Muscle layer of colon (tissue), 2 donors: Measurements from ENCODE around the gene SPEF2.
"Not testable (repeated sequence)": the region's sequence is repeated elsewhere in the genome, so short reads cannot be mapped to it uniquely, and the experiment has no call there.

Experiments used
- H3K27ac ChIP-seq: one replicate; pipeline ENCODE4 v1.7.0; 2013; ENCODE audit warnings: low read depth, mild to moderate bottlenecking, low read length, moderate library complexity
- H3K27me3 ChIP-seq, 2 donors: one replicate each; pipeline ENCODE4 v1.7.0; 2013; ENCODE audit warnings: low read length in 2 of 2, mild to moderate bottlenecking in 2 of 2; ENCODE audit not compliant: insufficient read depth in 2 of 2, control insufficient read depth in 1 of 2
- H3K36me3 ChIP-seq: one replicate; pipeline ENCODE4 v1.7.0; 2013; ENCODE audit warnings: mild to moderate bottlenecking, low read length; ENCODE audit not compliant: insufficient read depth
- H3K4me1 ChIP-seq: one replicate; pipeline ENCODE4 v1.7.0; 2013; ENCODE audit warnings: mild to moderate bottlenecking, low read length; ENCODE audit not compliant: insufficient read depth
- H3K4me3 ChIP-seq, 2 donors: one replicate each; pipeline ENCODE4 v1.7.0; 2013; ENCODE audit warnings: low read length in 2 of 2, low read depth in 1 of 2, mild to moderate bottlenecking in 1 of 2, moderate library complexity in 1 of 2
- H3K9ac ChIP-seq: one replicate; pipeline ENCODE4 v1.7.0; 2013; ENCODE audit warnings: low read length
- H3K9me3 ChIP-seq: one replicate; pipeline ENCODE4 v1.7.0; 2013; ENCODE audit warnings: mild to moderate bottlenecking, low read length
- donor health status: abdominal sarcoma.
- donor health status: Adenocarcinoma of cecum.

The SPEF2 gene

DNA sequence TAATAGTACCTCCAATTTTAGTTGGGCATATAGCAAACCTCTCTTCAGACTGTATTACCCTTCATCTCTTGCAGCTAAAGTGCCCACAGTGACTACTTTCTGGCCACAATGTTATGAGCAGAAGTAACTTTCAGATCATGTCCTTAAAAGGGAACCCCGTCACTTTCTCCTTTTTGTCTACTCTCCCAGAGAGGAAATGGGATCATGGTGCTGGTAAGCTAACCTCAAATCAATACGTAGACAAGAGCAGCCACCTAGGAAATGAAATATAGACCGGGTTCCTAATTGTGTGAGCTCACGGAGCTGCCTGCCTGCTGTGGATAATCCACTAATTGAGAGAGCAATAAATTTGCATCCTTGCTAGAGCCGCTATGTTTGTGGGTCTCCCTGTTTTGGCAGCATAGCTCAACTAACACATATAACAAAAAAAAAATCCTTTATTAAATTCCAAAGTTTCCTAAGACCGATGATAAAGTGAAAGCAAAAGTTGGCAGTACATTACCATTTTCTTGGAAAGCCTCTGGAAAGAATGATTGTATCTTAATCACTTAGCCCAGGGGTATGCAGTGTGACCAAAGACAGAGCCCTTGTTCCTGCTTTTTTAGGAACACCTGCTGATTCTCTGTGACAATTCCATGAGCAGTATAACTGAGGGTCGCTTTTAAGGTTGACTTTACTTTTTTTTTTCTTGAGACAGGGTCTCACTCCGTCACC lies 233.5 kb downstream of the SPEF2 start:
- H3K9ac ChIP-seq, result no peak overlapping the region
- no peaks in the 10 kb centered on the region for H3K4me1 ChIP-seq
- H3K9me3 ChIP-seq, result no peaks in the 10 kb centered on the region
- no peaks in the 10 kb centered on the region for H3K36me3 ChIP-seq
- H3K4me3 ChIP-seq, result peak overlapping the region in 1 of 2 donors; percentile 25
- H3K27me3 ChIP-seq, result no peaks in the 10 kb centered on the region
- no peak overlapping the region for H3K27ac ChIP-seq

DNA sequence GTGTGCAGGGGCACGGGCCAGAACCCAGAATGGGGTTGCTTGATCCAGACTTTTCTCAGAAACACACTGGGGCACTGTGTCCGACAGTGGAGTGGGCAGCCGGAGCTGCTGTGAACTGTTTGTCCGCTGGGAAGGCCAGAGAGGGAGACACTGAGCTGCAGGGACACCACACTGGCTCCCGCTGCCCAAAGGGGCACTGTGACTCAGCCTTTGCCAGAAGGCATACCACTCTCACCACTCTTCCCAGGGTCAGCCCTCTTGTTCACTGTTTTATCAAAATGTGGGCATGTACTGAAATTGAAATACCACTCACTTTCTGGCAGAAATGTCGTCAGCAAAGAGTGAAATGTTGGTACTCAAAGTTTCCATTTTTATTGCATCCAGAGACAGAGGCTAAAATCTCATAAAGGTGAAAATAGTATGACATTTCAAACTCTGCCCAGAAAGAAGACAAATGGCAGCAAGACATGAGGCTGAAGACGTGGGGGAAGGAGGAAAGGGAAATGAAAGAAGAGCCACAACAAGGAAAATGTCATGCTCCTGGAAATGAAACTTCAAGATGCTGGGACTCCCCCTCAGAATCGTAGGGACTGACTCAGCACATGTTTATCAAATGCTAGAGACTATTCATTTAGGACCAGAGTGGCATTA lies 234.5 kb downstream of the SPEF2 start:
- no peak overlapping the region for H3K9ac ChIP-seq
- H3K27ac ChIP-seq, result no peak overlapping the region
- no peaks in the 10 kb centered on the region for H3K4me1 ChIP-seq
- H3K4me3 ChIP-seq, result no peak overlapping the region
- no peaks in the 10 kb centered on the region for H3K9me3 ChIP-seq
- no peaks in the 10 kb centered on the region for H3K27me3 ChIP-seq
- H3K36me3 ChIP-seq, result no peaks in the 10 kb centered on the region

DNA sequence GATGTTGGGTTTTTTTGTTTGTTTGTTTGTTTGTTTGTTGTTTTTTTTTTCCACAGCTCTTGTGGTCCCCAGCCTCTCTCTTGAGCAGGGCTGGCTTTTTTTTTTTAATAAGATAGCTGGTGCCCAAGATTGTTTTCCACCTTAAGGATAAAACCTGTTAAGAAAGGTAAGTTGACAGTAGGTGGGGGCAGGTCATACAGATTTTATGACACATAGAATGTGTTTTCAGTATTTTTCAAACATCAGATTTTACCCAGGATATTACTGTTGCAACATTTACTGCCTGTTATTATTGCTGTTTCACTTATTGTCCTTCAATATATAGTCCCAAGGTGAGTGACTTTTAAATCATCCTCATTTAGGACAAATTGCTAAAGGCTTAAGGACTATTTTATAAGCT lies 235.1 kb downstream of the SPEF2 start:
- Histone ChIP-seq H3K4me3 (no peak overlapping the region), H3K4me1 (no peaks in the 10 kb centered on the region), H3K27ac (no peak overlapping the region), H3K27me3 (no peaks in the 10 kb centered on the region), H3K36me3 (no peaks in the 10 kb centered on the region), H3K9me3 (no peaks in the 10 kb centered on the region), H3K9ac (no peak overlapping the region)

DNA sequence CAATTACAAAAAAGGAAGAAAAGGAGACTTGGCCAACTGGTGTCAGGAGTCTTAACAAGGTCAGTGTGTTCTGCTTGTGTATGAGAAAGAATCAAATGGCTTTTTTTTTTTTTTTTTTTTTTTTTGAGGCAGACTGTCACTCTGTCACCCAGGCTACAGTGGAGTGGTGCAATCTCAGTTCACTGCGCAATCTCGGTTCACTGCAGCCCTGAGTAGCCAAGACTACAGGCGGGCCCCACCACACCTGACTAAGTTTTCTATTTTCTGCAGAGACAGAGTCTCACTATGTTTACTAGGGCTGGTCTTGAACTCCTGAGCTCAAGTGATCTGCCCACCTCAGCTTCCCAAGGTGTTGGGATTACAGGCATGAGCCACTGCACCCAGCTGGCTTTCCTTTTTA lies 236.0 kb downstream of the SPEF2 start:
- Histone ChIP-seq H3K36me3 (no peaks in the 10 kb centered on the region), H3K27ac (no peak overlapping the region), H3K9ac (no peak overlapping the region), H3K27me3 (no peaks in the 10 kb centered on the region), H3K4me3 (no peak overlapping the region), H3K9me3 (no peaks in the 10 kb centered on the region), H3K4me1 (no peaks in the 10 kb centered on the region)

DNA sequence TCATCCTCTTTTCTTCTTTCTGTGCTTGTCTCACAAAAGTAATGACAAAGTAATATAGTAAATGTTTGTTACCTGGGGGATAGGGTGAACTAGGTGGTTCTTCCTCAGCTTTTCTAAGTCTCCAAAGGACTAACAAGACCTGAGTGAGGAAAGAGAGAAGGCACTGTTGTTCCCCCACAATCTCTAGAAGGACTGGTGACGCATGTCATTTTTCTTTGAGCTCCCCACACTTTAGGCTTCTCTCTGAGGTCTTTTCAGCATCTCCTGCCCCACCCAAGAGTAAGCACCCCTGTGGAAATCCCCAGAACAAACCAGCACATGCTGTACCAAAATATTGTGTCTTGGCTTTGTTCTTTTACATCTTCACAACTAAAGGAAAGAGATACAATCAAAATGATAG lies 236.6 kb downstream of the SPEF2 start:
- H3K9me3 ChIP-seq, result no peaks in the 10 kb centered on the region
- no peaks in the 10 kb centered on the region for H3K4me1 ChIP-seq
- H3K36me3 ChIP-seq, result no peaks in the 10 kb centered on the region
- H3K4me3 ChIP-seq, result no peak overlapping the region
- H3K27me3 ChIP-seq, result no peaks in the 10 kb centered on the region
- H3K9ac ChIP-seq, result no peak overlapping the region
- H3K27ac ChIP-seq, result no peak overlapping the region

DNA sequence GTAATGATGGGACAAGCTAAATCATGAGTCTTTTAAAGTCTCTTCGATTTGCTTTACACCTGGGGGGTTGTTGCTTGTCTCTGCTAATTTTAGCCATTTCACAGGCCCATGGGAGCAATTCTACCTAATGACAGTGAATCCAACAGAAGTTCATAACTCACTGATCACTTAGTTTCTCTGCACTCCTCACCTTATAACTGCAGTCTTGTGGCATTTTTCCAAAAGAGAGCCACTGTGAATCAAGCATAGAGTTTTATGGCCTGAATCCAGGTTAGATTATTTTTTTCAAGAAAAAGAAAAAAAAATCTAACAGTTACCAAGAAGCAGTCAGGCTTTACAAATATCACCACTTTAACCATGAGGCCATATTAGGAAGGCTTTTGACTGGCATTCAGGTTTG lies 237.5 kb downstream of the SPEF2 start:
- H3K9ac ChIP-seq, result no peak overlapping the region

DNA sequence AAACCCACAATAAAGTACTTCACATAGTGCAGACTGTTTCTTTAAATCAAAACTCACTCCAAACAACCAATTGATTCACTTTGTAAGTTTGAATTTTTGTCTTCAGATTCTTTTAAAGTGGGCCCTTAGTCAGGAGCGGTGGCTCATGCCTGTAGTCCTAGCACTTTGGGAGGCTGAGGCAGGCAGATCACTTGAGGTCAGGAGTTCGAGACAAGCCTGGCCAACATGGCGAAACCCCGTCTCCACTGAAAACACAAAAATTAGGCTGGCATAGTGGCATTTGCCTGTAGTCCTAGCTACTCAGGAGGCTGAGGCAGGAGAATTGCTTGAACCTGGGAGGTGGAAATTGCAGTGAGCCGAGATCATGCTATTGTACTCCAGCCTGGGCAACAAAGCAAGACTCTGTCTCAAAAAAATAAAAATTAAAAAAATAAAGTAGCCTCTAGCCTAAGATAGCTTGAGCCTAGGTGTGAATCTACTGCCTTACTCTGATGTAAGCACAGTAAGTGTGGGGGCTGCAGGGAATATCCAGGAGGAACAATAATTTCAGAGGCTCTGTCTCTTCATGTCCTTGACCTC lies 238.6 kb downstream of the SPEF2 start:
- not testable (repeated sequence) for H3K36me3 ChIP-seq, H3K27ac ChIP-seq

More for the DNA sequence above, 237.5 kb downstream of the SPEF2 start:
- Histone ChIP-seq H3K4me1 (no peaks in the 10 kb centered on the region), H3K36me3 (no peaks in the 10 kb centered on the region), H3K27ac (no peak overlapping the region), H3K27me3 (no peaks in the 10 kb centered on the region), H3K4me3 (no peak overlapping the region), H3K9me3 (no peaks in the 10 kb centered on the region)

DNA sequence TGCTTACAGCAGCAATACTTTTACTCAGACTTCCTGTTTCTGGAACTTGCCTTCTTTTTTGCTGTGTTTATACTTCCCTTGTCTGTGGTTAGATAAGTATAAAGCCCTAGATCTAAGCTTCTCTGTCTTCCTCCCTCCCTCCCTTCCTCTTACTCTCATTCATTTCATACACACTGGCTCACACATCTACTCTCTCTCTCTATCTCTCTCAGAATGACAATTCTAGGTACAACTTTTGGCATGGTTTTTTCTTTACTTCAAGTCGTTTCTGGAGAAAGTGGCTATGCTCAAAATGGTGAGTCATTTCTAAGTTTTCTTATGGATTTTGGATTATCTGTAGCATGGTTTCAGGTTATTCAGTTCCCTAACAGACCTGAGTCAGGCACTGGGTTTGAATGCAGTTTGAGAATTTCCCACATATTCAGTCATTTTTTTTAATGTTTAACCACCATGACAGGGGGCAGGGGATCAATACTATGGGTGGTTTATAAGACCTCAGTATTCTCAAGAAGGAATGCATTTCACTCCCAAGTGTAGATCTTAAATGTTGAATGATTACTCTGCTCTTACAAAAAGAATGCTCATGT lies 239.2 kb downstream of the SPEF2 start, which contains the start of gene IL7R:
IL7R (plus strand) TSS at position 127 of the 587 bp plus-strand sequence; CDS start at position 214, 87 bp downstream.
- Histone ChIP-seq H3K4me3 (no peak within 1 kb of the TSS), H3K9me3 (no peaks in the 10 kb centered on the region), H3K9ac (no peak within 1 kb of the TSS), H3K27ac (no peak within 1 kb of the TSS), H3K36me3 (no peaks in the 10 kb centered on the region), H3K27me3 (no peaks in the 10 kb centered on the region), H3K4me1 (no peaks in the 10 kb centered on the region)

More for the DNA sequence above, 238.6 kb downstream of the SPEF2 start:
- not testable (repeated sequence) for H3K4me1 ChIP-seq, H3K4me3 ChIP-seq, H3K9ac ChIP-seq, H3K27me3 ChIP-seq, H3K9me3 ChIP-seq

DNA sequence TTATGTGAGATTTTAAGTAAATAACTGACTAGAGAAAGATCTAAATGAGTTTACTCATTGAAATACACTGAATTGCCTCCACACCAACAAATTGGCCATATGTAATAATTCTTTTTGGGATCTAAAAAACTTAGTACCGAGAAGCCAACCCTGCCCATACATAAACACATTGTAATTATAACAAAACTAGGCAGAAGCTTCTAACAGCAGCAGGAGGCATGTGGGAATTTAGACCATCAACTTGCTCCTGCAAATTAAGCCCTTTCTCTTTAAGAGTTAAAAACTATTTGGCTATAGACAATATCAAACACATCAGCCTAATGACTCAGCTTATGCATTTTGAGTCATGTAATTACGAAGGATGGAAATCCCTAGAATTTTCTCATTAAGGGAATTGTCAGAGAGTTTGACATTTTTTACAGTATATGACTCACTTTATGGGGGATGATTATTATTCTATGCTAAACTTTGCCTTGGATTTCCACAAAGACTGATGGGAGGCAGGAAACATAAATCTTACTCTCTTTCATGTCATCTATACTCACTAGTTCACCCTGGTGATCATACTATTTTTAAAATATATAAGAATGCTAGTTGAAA lies 240.0 kb downstream of the SPEF2 start:
- no peaks in the 10 kb centered on the region for H3K4me1 ChIP-seq
- no peaks in the 10 kb centered on the region for H3K36me3 ChIP-seq
- H3K27ac ChIP-seq, result no peak overlapping the region
- no peaks in the 10 kb centered on the region for H3K27me3 ChIP-seq
- no peak overlapping the region for H3K9ac ChIP-seq
- no peaks in the 10 kb centered on the region for H3K9me3 ChIP-seq
- H3K4me3 ChIP-seq, result no peak overlapping the region

DNA sequence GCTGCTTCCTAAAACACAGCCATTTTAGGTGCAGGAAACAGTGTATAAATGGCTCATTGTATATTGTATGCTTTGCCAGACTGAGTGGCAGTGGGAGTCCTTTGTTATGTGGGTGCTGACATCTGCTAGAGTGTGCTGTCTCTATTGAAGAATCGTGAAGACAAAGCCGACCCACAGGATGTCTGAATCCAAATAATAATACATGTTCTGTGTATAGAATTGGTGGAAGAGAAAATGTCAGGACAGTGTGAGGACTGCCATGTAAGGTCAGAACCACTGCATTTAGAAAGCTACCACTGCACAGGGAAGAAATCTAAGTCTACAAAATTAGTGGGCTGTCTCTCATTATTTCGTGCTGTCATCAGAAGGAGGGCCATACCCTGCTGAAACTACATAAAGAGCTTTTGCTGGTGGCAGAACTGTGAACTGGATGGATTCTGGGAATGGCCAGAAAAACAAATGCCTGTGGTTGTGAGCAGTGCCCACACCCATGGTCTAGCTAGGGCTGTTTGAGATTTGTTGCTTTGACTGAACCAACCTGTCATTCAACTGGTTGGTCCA lies 241.5 kb downstream of the SPEF2 start:
- H3K36me3 ChIP-seq, result no peaks in the 10 kb centered on the region
- H3K4me1 ChIP-seq, result no peaks in the 10 kb centered on the region
- no peak overlapping the region for H3K4me3 ChIP-seq
- no peak overlapping the region for H3K9ac ChIP-seq
- H3K27me3 ChIP-seq, result no peaks in the 10 kb centered on the region
- no peak overlapping the region for H3K27ac ChIP-seq
- no peaks in the 10 kb centered on the region for H3K9me3 ChIP-seq

DNA sequence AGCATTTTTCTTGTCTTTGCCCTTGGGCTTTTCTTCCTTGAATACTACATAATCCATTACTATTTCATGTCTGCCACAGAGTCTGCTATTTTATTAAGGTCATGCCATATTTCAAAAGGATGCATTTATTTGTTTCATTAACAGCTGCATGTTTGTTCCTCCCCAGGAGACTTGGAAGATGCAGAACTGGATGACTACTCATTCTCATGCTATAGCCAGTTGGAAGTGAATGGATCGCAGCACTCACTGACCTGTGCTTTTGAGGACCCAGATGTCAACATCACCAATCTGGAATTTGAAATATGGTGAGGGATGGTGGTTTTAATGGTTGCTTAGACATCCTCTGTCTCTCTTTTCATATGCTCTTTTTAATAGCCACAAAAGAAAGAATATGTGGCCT lies 243.0 kb downstream of the SPEF2 start:
- Histone ChIP-seq H3K36me3 (no peaks in the 10 kb centered on the region), H3K4me3 (no peak overlapping the region), H3K27ac (no peak overlapping the region), H3K27me3 (no peaks in the 10 kb centered on the region), H3K4me1 (no peaks in the 10 kb centered on the region), H3K9me3 (no peaks in the 10 kb centered on the region), H3K9ac (no peak overlapping the region)
